Dedifferentiated amniotic fluid mesenchymal stem cell (primary cell): ENCODE results near the gene PPP2R5D.

Source experiments
- DNase-seq: peaks from one replicate; pipeline ENCODE4 v3.0.0-alpha.2; 2016; ENCODE audit errors: extremely low spot score

Gene PPP2R5D

DNA sequence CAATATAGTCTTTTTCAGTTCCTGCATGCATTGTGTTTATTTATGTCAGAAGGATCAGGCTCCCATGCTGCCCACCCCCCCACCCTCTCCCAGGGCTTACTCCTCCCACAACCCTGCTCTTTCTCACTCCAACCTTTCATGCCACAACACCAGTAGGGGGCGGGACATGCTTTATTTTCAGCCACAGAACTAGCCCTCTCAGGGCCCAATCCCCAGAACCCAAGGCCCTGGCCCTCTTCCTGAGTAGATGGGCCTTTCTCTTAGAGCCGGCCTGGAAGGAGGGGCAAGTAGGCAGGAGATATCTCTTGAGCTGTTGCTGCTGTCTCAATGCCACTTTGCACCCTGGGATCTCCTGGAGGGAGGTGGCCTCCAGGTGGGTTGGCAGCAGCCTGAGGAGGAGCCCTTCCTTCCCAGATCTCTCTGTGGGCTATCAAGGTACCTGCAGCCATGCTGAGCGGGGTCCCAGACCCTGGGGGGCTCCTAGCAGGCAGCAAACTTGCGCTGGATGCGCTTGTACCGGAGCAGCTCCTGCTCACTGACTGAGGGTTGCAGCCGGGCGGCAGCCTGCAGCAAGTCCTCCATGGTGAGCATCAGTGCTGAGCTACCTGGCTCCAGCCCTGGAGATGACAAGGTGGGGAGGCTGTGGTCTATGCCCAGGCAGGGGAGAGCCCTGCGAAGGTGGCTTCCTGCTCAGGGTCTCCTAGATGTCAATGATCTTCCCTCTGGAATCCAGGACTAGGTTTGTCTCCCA is 20.3 kb upstream of the PPP2R5D start:
- no peak for DNase-seq

DNA sequence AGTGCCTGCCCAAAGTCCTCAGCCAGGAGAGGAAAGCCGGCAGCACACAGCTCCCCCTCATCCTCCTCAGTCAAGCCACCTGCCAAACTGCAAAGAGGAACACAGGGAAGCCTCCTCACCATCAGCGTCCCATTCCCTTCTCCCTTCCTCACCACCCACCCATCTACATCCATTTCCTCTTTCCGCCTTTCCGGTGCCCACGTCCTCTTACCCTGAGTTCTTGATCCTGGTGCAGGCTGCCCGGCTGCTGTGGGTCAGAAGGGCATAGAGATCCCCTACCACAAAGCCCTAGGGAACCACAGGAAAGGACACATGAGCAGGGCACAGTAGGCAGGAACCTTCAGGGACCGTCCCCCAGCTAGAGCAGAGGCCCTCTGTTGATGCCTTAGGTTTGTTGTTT is 17.8 kb upstream of the PPP2R5D start:
- DNase-seq, result no peak

DNA sequence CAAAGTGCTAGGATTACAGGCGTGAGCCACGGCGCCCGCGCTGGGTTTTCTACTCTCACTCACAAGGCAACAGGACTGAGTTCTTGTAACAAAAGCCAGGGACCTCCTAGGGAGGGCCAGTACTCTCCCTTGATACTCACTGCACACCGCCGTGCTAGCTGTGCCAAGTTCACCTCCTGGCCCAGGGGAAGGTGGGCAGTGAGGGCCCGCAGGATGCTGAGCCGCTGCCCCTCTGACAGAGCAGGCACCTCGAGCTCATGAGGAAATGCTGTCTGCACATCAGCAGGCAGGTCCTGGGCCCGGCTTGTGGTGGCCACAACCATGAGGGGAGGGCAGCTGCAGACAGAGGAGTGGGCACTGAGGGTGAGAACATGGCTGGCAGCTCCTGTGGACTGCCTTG is 17.1 kb upstream of the PPP2R5D start:
- DNase-seq, result no peak

DNA sequence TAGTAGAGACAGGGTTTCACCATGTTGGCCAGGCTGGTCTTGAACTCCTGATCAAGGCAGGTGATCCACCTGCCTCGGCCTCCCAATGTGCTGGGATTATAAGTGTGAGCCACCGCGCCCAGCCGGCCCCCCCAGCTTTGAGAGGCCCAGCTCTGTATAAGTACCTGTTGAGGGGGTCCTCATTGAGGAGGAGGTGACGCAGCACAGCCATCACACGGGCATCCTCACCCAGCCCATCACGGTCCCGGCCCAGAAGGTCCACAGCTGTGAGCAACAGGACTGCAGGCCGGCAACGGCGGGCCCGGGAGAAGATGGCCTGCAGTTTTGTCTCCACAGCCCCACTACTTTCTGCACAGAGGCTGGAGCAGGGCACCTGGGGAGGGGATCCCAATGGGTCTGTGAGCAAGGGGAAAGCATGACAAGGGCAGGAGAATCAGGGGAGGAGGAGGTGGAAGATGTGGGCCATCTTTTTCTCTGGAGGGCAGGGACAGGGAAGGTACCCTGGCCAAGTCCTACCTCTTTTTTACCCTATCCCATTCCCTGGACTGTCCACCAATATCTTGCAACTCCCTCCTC is 16.2 kb upstream of the PPP2R5D start:
- no peak for DNase-seq

DNA sequence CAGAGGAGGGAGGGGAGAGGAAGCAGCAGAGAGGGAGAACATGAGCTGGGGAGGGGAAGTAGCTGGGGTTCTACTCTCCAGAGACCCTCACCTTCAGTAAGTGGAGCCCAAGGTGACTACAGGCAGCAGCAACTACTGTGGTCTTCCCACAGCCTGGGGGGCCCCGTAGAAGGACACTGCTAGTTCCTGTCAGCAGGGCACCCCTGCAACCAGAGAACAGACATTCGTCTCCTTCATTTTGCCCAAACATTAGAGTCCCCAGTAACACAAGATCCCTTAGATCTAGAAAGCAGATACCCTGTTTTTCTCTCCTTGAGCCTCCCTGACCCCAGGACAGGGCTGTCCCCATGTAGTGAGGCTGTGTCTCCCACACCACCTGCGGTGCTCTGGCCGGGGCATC is 15.6 kb upstream of the PPP2R5D start:
- no peak for DNase-seq

DNA sequence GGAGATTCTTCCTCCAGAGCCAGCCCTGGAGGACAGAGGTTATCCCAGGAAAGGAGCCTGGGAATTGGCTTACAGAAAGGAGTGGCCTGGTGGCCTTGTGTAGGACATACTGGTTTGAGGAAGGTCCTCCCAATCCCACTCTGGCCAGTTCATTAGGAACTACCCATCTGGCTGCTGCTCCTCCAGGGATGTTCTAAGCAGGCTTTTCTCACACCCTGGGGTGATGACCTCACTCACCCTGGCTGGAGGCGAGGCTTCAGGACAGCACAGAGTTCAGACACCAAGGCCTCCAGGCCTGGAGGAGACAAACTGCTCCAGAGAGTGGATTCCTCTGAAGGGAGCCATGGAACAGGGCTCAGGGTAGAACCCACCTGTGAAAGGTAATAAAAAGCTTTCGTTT is 14.9 kb upstream of the PPP2R5D start:
- DNase-seq, result no peak

DNA sequence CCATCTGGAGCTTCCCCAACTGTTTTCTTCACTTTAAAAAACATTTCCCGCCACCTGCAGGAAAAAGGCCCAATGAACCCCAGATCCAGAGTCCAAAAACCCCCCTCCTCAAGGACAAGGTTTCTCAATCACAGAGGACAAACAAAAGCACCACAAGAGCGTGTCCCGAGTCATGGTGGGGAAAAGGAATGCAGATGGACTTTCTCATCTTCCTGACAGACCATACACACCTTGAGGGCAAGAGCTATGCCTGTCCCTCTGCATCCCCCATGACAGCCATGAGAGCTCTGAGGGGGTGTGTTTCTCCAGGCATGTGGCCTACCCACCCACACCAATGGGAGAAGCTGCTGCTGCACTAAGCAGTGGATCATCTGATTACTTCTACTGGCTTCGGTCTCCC is 14.4 kb upstream of the PPP2R5D start:
- no peak for DNase-seq

DNA sequence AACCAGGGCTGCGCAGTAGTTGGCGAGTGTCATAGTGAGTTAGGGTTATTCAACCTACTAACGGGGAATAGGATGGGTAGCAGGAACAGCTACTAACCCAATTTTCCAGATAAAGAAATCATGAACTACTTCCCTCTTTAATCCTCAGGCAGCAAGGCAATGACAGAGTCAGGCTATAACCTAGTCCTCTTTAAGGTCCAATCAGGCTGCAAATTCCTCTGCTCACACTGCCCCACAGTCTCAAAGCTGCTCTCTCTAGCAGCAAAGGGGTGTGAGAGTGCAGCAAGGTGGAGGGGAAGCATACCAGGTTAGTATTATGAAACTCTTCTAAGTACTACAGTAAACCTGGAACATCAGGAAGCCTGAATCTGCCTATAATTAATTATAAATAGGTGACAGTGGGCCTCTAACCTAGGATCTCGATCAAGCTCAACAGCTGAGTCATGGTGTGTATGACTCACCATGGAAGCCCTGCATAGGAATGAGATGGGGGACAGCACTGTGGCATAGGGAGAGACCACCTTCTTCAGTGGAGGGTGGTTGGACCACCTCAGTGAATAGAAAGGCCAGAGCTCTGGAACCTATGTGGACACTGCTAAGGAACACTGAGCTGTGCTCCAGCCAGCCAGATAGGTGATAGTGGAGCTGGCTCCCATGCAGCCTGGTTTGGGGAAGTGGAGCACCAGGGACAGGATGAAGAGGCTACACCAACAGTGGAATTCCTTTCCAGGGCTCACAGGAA is 13.3 kb upstream of the PPP2R5D start:
- no peak for DNase-seq

DNA sequence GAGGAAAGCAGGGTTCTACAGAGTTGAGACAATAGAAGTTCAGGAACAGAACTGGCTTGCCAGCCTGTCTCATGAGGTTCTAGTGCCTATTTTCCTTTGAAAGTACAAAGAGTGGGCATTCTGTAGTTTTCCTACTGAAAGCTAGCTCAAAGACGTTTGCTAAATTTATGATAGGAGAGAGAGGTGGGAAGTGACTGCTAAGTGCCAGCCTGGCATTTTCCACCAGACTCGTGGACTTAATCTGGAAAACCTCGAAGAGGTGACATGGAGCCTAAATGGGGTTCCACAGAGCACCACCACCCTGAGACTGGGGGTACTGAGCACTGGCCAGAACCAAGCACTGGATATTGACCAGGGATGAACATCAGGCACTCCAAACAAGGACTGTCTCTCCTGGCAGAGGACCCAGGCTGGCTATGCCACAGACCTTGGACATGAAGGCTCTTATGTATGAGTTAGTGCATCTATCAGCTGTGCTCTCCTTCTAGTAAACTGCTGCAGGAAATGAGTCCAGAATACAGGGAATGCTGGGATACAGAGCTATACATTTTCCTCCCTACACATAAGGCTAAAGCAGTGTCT is 12.5 kb upstream of the PPP2R5D start:
- no peak for DNase-seq

DNA sequence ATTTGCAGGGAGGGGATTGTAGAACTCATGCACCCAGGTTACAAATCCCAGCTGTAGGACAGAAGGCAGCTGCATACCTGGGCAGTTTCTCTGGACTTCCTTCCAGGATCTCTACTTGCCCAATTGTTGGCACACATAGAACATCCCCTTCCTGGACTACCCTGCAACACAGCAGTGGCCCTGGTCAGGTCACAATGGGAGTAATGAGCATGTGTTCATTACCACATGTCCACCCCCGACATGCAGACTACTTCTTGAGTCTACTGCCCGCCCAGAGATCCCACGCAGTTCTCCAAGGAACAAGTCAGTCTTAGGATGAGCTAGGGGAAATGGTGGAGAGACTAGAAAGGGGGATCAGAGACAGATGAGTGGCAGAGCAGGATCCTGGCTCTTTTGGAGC is 10.4 kb upstream of the PPP2R5D start:
- DNase-seq, result no peak

DNA sequence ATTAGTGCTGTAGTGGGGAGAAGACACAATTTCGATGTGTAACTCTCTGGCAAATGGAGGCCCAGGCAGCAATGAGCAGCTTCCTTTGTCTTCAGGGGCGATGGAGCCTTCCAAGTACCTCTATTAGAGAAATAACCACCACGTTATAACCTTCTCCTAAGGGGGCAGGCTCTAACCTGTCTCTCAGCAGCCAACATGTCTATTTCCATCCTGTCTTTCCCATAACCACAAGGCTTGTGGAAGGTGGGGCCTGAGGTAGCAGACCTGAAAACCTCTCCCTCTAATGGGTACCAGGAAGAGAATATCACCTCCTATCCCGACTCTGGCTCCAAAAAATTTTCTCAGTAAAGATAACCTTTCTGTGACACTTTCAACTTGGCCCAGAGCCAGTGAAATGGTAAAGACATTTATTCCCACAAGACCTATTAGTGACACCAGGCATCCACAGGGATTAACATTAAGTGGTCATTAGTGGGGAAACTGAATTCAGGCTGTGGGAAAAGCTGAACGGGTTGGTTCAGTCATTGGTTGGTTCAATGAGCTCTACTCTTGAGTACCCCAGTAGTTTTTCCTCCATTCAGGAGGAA is 9.4 kb upstream of the PPP2R5D start:
- DNase-seq, result no peak

DNA sequence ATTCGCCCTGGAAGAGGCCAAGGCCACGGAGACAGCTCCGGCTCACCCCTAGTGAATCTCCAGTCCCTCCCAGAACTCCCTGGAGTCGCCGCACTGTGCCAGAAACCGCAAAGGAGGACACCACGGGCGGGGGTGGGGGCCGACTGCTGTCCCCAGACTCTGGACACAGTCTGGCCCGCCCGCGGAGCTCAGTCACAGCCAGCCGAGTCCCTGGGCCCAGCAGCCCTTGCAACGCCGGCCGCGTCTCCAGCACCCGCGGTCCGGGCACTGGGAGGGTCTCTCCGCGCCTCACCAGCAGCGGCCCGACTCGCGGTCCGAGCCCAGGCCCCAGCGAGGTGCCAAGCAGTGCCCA is 5.9 kb upstream of the PPP2R5D start:
- no peak for DNase-seq

DNA sequence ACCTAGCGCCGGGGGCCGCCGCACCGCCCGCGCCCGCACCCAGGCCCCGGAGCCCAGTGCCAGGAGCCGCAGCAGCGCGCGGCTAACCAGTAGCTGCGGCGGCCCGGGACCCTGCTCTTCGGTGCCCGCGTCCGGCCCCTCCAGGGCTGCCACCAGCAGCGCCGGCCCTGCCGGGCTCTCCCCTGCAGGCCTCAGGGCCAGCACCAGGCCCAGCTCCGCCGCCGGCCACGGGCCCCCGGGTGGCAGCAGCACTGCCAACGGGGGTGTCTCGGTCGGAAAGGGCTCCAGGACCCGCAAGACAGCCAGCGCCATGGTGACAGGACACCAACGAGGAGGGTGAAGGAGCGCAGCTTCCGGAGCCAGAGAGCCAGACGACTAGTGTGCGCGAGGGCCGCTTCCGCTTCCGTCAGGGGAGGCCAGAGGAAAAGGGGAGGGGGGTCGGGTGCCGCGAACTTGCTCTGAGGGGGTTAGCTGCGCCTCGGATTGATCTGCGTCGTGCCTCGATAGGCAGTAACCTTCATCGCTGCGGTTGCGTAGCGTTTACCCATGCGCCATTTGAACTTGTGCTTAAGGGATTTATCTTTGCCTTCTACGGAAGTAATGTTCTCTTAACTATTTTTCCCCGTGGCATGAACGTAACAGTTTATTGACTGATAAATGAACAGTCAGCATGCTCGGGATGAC is 5.4 kb upstream of the PPP2R5D start, which contains the start of gene PEX6:
Gene PEX6 (minus strand): TSS at position 343 of the 684 bp plus-strand sequence. CDS start 31 bp downstream, at position 312.
- DNase-seq, result peak; percentile 54

DNA sequence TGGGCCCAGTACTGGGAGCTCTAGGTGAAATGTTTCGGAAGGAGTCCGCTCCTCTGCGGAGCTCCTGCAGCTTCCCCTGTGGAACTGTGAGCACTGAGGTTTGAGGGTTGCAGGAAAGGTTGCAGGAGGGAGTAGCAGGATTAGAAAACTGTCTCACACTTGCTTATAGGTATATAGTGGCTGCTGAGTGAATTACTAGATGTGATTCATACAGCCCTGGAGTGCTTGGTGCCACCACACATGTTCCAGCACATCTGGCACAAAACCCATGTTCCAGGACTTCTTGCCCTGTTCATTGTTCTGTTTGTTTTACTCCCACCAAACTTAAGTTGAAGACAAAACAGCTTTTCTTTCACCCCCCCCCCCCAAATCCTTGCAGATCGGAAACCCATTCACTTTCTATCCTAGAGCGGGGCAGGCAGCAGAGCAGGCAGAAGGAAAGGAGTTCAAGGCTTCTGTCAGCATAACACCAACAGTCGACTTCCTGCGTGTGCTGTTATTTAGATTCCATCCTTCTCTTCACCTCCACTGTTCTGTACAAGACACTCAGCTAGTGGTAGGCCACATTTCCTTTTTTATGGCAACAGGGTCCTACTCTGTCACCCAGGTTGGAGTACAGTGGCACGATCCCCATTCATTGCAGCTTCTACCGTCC is 4.7 kb upstream of the PPP2R5D start:
- DNase-seq, result no peak

DNA sequence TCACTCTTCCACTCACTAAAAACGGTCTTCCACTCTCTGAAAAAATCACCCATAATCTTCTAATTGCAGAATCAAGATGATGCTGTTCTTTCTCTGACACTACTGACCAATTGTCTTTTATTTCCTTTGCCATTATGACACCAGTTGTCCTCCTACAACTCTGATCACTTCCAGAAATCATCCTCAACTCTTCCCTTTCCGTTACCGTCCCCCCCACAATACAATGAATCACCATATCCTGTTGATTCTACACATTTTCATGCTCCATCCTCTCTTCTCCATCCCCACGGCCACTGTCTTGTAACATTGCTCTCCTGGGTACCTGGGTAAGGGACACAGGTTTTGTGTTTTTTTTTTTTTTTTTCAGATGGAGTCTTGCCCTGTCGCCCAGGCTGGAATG is 2.5 kb upstream of the PPP2R5D start:
- DNase-seq, result no peak

DNA sequence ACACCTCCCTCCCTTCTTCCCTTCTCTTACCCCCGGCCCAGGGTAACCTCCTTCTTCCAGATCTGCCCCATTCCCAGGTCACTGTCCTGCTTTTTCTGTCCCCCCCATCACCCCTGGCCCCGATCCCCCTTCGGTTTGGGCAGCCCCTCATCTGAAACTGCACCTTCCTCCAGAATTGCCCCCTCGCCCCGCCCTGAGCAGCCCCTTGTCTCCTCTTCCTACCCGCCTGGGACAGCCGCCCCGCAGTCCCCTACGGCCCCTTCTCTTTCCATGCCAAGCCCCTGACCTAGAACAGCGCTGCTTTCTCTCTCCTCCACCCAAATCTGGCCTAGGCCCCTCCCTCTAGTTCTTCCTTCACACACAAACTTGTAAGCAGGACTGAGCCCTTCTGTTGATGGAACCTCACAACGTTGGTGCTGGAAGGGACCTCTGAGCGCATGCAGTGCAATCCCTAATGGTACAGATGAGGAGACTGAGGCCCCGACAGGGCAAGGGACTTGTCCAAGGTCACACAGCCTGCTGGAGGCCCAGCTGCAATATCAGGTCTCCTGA is 630 bp downstream of the PPP2R5D start:
- no peak for DNase-seq

DNA sequence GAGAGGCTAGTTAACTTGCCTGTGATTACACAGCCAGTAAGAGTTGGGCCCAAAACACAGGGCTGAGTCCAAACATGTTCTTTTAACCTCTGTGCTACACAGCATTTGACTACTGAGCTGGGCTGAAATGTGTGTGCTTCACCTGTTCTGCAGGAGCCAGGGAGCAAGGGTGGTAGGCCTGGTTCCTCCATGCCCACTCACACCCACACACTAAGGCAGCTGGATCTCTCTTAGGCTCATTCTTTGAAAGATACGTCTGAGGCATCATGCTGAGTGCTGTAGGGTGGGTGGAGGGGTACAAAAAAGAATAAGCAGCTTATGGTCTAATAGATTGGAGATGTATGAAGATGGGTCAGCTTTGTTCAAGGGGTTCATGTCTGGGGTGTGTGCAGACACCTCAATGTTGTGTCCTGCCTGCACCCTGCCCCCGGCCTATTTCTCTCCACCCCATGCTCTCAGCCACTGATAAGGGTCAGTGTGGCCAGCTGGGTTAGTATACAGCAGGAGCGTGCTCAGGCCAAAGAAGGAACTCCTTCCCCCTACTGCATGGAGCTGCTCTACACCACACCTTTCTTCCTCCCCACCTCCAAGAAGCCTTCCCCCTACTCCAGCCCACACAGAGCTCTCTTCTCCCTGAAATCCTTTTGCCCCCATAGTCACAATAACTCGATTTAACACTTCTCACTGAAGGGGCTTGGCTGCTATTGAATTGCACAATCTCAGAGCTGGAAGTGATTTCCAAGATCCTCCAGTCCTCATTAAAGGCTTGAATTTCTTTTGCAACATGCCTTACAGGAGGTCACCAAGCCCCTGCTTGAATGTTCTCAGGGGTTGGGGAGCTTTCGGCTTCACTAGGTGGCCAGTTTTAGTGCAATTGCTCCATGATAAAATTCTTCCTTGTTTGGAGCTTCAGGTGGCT is 3.4 kb downstream of the PPP2R5D start:
- no peak for DNase-seq

DNA sequence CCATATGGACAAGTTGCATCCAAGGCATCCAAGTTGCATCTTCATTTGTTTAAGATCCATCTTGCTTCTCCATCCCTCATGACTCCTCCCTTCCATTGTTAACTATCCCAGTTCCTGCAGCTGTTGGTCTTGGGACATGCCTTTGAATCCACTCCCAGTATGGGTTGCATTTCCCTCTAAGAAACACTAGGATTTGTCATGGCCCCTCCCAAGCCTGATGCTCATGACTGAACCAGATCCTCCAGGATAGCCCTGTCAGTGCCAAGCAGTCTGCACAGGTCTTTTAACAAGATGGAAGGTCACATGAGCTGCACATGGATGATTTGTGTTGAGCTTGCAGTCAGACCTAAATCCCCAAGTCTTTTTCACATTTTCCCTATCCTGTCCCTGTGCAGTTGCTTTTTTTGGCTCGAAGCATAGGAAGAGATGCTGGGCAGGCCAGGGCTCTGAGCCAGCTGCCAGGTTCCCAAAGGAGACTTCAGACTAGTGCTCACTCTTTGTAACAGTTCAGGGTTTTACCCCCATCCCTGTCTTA is 4.2 kb downstream of the PPP2R5D start:
- no peak for DNase-seq

DNA sequence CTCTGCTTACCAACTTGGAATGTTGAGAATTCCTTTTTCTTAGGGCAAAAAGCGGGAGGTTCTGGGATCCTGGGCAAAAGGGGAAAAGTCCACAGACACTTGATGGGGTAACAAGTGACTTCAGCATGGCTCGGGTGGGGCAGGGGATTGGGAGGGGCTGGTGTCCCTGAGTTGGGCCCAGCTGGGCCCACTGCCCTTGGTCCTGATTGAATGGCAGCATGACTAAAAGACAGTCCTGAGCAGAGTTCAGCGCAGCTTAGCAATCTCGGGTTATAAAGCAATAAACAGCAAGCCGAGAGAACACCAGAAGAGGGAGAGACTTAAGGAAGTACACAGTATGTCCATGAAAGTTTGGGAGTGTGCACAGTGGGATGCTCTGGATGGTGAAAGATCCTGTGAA is 5.6 kb downstream of the PPP2R5D start:
- no peak for DNase-seq

DNA sequence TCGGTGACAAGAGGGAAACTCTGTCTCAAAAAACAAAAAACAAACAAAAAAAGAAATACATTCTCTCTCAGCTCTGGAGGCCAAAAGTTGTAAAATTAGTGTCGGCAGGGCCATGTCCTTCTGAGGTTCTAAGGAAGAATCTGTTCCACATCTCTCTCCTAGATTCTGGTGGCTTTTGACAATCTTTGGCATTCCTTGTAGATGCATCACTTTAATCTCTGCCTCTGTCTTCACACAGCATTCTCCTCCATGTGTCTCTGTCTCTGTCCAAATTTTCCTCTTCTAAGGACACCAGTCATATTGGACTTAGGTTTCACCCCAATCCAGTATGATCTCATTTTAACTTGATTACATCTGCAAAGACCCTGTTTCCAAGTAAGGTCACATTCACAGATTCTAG is 9.1 kb downstream of the PPP2R5D start:
- no peak for DNase-seq
